ENCODE measurements around the gene SLAMF8. TPM values are rescaled to one million over a fixed set of nuclear protein-coding genes. Genes with fewer than 3 reads are reported as not detected.

Gene SLAMF8
- total RNA-seq, 1 experiment from 2014 or later, result not detected

DNA sequence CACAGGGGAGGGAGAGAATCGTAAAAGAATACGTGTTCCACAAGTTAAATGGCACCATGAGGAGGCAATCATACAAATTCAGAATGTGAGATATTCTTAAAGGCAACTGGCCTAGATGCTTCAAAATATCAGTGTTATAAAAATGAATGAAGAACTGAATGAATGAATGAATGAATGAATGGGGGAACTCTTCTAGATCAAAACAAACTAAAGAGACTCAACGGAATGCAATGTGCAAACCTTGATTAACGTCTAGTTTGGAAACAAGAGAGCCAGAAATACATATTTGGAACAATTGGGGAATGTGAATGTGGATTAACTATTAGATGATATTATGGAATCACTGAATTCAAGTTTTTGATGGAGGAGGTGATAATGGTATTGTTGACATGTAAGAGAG, 56.5 kb downstream of the SLAMF8 start:
- CTCF ChIA-PET, result interaction anchor here (0.9 to 1.7 kb wide), 3 partner anchors 10 to 85 kb away, joined by 3 to 4 read pairs (median 4); no protein-coding TSS in a partner anchor
- no peaks in the 10 kb centered on the region for H3K36me3 Mint-ChIP-seq
- H3K27ac Mint-ChIP-seq, result no peak overlapping the region

DNA sequence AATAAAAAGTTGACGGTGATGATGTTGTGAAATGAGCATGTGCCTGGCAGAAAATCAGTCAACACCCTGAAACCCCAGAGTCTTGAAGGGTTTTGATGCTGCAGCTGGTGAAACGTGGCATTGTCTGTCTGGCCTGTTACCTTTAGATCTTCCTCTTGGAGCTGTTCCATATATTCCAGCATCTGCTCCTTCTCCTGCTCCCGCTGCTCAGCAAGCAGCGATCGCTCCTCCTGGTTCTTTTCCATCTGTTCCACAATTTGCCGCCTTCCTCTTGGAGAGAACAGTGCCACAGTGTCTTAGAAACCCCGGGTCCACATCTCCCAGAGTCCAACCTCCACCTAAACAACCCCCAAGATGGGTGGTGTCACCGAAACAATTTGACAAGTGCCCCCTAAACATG, 57.6 kb downstream of the SLAMF8 start:
- ATAC-seq (no peak), DNase-seq (ENCODE audit: low spot score) (no peak)
- no peak overlapping the region for H3K27ac Mint-ChIP-seq
- H3K36me3 Mint-ChIP-seq, result no peaks in the 10 kb centered on the region
- CTCF ChIA-PET, result no interaction called here
- no peak overlapping the region for H3K4me3 Mint-ChIP-seq
- H3K9me3 Mint-ChIP-seq, result no peaks in the 10 kb centered on the region
- H3K27me3 Mint-ChIP-seq (ENCODE audit: low read depth), result no peaks in the 10 kb centered on the region
- TF ChIP-seq GABPB1 (CRISPR knock-in tag; IDR thresholded peaks at IDR 0.05) (no peak), NFYB (CRISPR knock-in tag; conservative IDR thresholded peaks at IDR 0.05; ENCODE audit: low read depth) (no peak), FOXP1 (CRISPR knock-in tag; IDR thresholded peaks at IDR 0.05; ENCODE audit: borderline replicate concordance) (no peak), SOX15 (CRISPR knock-in tag; IDR thresholded peaks at IDR 0.05) (no peak), OVOL2 (CRISPR knock-in tag; IDR thresholded peaks at IDR 0.05; ENCODE audit: borderline replicate concordance) (no peak), ZNF423 (CRISPR knock-in tag; IDR thresholded peaks at IDR 0.05) (no peak), ZNF317 (CRISPR knock-in tag; IDR thresholded peaks at IDR 0.05; ENCODE audit: borderline replicate concordance, low read depth) (no peak), HMGA2 (CRISPR knock-in tag; IDR thresholded peaks at IDR 0.05) (no peak), SP1 (CRISPR knock-in tag; conservative IDR thresholded peaks at IDR 0.05) (no peak), ELF4 (CRISPR knock-in tag; IDR thresholded peaks at IDR 0.05; ENCODE audit: low read depth) (no peak), TCF7 (CRISPR knock-in tag; IDR thresholded peaks at IDR 0.05; ENCODE audit: low read depth) (no peak), TEAD4 (CRISPR knock-in tag; IDR thresholded peaks at IDR 0.05) (no peak)
- TF ChIP-seq, protein P1, sequence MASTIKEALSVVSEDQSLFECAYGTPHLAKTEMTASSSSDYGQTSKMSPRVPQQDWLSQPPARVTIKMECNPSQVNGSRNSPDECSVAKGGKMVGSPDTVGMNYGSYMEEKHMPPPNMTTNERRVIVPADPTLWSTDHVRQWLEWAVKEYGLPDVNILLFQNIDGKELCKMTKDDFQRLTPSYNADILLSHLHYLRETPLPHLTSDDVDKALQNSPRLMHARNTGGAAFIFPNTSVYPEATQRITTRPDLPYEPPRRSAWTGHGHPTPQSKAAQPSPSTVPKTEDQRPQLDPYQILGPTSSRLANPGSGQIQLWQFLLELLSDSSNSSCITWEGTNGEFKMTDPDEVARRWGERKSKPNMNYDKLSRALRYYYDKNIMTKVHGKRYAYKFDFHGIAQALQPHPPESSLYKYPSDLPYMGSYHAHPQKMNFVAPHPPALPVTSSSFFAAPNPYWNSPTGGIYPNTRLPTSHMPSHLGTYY (CRISPR knock-in tag; IDR thresholded peaks at IDR 0.05), result no peak
- TF ChIP-seq, protein P2, sequence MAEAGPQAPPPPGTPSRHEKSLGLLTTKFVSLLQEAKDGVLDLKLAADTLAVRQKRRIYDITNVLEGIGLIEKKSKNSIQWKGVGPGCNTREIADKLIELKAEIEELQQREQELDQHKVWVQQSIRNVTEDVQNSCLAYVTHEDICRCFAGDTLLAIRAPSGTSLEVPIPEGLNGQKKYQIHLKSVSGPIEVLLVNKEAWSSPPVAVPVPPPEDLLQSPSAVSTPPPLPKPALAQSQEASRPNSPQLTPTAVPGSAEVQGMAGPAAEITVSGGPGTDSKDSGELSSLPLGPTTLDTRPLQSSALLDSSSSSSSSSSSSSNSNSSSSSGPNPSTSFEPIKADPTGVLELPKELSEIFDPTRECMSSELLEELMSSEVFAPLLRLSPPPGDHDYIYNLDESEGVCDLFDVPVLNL (CRISPR knock-in tag; IDR thresholded peaks at IDR 0.05; ENCODE audit: borderline replicate concordance, low read depth), result no peak
- TF ChIP-seq, protein P3, sequence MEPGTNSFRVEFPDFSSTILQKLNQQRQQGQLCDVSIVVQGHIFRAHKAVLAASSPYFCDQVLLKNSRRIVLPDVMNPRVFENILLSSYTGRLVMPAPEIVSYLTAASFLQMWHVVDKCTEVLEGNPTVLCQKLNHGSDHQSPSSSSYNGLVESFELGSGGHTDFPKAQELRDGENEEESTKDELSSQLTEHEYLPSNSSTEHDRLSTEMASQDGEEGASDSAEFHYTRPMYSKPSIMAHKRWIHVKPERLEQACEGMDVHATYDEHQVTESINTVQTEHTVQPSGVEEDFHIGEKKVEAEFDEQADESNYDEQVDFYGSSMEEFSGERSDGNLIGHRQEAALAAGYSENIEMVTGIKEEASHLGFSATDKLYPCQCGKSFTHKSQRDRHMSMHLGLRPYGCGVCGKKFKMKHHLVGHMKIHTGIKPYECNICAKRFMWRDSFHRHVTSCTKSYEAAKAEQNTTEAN (CRISPR knock-in tag; IDR thresholded peaks at IDR 0.05), result no peak
- TF ChIP-seq, protein P4, sequence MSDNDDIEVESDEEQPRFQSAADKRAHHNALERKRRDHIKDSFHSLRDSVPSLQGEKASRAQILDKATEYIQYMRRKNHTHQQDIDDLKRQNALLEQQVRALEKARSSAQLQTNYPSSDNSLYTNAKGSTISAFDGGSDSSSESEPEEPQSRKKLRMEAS (CRISPR knock-in tag; IDR thresholded peaks at IDR 0.05), result no peak
- TF ChIP-seq, protein P5, sequence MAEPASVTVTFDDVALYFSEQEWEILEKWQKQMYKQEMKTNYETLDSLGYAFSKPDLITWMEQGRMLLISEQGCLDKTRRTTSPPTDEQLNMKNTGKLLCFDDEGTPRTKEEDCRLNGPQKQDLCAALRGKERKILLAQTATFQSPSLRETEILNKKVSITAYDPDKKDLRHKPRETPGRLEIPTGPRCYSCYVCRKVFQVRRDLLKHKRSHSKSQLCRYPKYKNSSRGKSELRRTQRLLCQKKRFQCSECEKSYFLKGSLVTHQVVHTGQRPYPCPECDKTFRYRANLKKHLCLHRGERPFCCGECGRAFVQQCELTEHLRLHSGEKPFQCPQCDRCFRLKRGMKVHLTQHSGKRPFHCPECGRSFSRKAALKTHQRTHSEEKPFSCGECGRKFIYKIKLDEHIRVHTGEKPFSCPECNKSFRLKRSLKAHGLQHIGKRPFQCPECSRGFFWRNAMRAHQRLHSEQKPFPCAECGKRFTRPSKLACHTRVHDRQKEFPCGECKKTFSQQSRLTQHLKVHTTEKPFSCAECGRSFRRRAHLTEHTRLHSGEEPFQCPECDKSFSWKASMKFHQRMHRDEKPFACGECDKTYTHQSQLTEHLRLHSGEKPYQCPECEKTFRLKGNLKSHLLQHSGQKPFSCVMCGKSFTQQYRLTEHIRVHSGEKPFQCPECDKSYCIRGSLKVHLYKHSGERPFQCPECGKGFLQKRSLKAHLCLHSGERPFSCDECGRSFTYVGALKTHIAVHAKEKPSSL (CRISPR knock-in tag; conservative IDR thresholded peaks at IDR 0.05), result no peak
- TF ChIP-seq, protein P6, sequence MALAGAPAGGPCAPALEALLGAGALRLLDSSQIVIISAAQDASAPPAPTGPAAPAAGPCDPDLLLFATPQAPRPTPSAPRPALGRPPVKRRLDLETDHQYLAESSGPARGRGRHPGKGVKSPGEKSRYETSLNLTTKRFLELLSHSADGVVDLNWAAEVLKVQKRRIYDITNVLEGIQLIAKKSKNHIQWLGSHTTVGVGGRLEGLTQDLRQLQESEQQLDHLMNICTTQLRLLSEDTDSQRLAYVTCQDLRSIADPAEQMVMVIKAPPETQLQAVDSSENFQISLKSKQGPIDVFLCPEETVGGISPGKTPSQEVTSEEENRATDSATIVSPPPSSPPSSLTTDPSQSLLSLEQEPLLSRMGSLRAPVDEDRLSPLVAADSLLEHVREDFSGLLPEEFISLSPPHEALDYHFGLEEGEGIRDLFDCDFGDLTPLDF (CRISPR knock-in tag; IDR thresholded peaks at IDR 0.05), result no peak
- TF ChIP-seq, protein P7, sequence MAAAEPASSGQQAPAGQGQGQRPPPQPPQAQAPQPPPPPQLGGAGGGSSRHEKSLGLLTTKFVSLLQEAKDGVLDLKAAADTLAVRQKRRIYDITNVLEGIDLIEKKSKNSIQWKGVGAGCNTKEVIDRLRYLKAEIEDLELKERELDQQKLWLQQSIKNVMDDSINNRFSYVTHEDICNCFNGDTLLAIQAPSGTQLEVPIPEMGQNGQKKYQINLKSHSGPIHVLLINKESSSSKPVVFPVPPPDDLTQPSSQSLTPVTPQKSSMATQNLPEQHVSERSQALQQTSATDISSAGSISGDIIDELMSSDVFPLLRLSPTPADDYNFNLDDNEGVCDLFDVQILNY (CRISPR knock-in tag; IDR thresholded peaks at IDR 0.05), result no peak
- H3K4me1 Mint-ChIP-seq, result no peaks in the 10 kb centered on the region
- POLR2A ChIA-PET, result no interaction called here

More for the DNA sequence above, 56.5 kb downstream of the SLAMF8 start:
- no peak for DNase-seq (ENCODE audit: low spot score)
- ATAC-seq, result no peak
- H3K4me1 Mint-ChIP-seq, result no peaks in the 10 kb centered on the region
- POLR2A ChIA-PET, result no interaction called here
- H3K9me3 Mint-ChIP-seq, result no peaks in the 10 kb centered on the region
- H3K4me3 Mint-ChIP-seq, result no peak overlapping the region
- TF ChIP-seq, protein P8, sequence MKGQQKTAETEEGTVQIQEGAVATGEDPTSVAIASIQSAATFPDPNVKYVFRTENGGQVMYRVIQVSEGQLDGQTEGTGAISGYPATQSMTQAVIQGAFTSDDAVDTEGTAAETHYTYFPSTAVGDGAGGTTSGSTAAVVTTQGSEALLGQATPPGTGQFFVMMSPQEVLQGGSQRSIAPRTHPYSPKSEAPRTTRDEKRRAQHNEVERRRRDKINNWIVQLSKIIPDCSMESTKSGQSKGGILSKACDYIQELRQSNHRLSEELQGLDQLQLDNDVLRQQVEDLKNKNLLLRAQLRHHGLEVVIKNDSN (CRISPR knock-in tag; IDR thresholded peaks at IDR 0.05), result no peak
- TF ChIP-seq NR3C1 (CRISPR knock-in tag; conservative IDR thresholded peaks at IDR 0.05; ENCODE audit: low read depth), result no peak
- TF ChIP-seq, protein P9, sequence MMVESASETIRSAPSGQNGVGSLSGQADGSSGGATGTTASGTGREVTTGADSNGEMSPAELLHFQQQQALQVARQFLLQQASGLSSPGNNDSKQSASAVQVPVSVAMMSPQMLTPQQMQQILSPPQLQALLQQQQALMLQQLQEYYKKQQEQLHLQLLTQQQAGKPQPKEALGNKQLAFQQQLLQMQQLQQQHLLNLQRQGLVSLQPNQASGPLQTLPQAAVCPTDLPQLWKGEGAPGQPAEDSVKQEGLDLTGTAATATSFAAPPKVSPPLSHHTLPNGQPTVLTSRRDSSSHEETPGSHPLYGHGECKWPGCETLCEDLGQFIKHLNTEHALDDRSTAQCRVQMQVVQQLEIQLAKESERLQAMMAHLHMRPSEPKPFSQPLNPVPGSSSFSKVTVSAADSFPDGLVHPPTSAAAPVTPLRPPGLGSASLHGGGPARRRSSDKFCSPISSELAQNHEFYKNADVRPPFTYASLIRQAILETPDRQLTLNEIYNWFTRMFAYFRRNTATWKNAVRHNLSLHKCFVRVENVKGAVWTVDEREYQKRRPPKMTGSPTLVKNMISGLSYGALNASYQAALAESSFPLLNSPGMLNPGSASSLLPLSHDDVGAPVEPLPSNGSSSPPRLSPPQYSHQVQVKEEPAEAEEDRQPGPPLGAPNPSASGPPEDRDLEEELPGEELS (CRISPR knock-in tag; IDR thresholded peaks at IDR 0.05), result no peak
- no peaks in the 10 kb centered on the region for H3K27me3 Mint-ChIP-seq (ENCODE audit: low read depth)
